Measurements from ENCODE around the gene PHLDB3. TPM values are rescaled to one million over a fixed set of nuclear protein-coding genes. Genes with fewer than 3 reads are reported as not detected.

PHLDB3 gene
- polyA plus RNA-seq, 2 of the 4 experiments (the other 2 are of a cell fraction): 5.5 to 12.0 TPM

DNA sequence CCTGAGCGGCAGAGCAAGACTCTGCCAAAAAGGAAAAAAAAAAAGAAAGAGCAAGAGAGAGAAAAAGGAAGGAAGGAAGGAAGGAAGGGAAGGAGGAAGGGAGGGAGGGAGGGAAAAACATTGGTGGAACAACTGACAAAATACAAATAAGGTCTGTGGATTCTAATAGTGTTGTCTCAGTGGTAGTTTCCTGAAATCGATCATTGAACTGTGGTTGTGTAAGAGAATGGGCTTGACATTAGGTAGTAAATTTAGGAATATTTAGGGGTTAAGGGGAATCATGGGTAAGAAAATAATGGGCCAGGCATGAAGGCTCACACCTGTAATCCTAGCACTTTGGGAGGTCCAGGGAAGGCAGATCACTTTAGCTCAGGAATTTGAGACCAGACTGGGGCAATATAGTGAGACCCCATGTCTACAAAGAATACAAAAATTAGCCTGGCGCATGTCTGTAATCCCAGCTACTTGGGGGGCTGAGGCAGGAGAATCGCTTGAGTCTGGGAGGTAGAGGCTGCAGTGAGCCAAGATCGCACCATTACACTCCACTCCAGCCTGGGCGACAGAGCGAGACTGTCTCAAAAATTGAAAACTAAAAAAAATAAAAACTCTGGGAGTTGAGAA is 14.5 kb downstream of the PHLDB3 start:
- no peak overlapping the region for H3K27ac ChIP-seq
- FAIRE-seq (no peak), ATAC-seq (no peak), DNase-seq (ENCODE audit: low read depth in 1 of 2, low spot score in 1 of 2) (no peak)
- H3K4me2 ChIP-seq: no peak overlapping the region
- ChIA-PET POLR2A (no interaction called here), CTCF (interaction anchor here (1.2 to 12.1 kb wide), 5 partner anchors 14 to 47 kb away, joined by 4 to 89 read pairs (median 6); partner anchors contain the start of gene PHLDB3)
- no peak overlapping the region for H3K4me3 ChIP-seq
- H3K9me3 ChIP-seq: no peaks in the 10 kb centered on the region
- H3K4me1 ChIP-seq: no peaks in the 10 kb centered on the region
- TF ChIP-seq POLR2AphosphoS2 (conservative IDR thresholded peaks at IDR 0.05; ENCODE audit: low read length): no peak
- TF ChIP-seq PBX3 (IDR thresholded peaks at IDR 0.05): no peak
- TF ChIP-seq, protein P1, sequence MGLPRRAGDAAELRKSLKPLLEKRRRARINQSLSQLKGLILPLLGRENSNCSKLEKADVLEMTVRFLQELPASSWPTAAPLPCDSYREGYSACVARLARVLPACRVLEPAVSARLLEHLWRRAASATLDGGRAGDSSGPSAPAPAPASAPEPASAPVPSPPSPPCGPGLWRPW (IDR thresholded peaks at IDR 0.05): no peak
- TF ChIP-seq RFX5 (IDR thresholded peaks at IDR 0.05): no peak
- TF ChIP-seq MAZ (IDR thresholded peaks at IDR 0.05; ENCODE audit: borderline replicate concordance, low read depth, low read length): no peak
- TF ChIP-seq RNF2 (IDR thresholded peaks at IDR 0.05; ENCODE audit: borderline replicate concordance, low read depth): no peak
- no peak for TF ChIP-seq NR3C1 (IDR thresholded peaks at IDR 0.05)
- TF ChIP-seq TFCP2L1 (CRISPR knock-in tag; IDR thresholded peaks at IDR 0.05): no peak
- TF ChIP-seq FOSB (CRISPR knock-in tag; IDR thresholded peaks at IDR 0.05): no peak
- no peak for TF ChIP-seq EP300 (IDR thresholded peaks at IDR 0.05)
- TF ChIP-seq KDM1A (IDR thresholded peaks at IDR 0.05; ENCODE audit: low read depth): no peak
- TF ChIP-seq JUN (IDR thresholded peaks at IDR 0.05): no peak
- TF ChIP-seq RCOR1 (IDR thresholded peaks at IDR 0.05; ENCODE audit: low read depth, low read length): no peak
- 91% methylated on average over 7 of the region's 7 CpGs for WGBS (ENCODE audit: missing lambda C conversion rate)

DNA sequence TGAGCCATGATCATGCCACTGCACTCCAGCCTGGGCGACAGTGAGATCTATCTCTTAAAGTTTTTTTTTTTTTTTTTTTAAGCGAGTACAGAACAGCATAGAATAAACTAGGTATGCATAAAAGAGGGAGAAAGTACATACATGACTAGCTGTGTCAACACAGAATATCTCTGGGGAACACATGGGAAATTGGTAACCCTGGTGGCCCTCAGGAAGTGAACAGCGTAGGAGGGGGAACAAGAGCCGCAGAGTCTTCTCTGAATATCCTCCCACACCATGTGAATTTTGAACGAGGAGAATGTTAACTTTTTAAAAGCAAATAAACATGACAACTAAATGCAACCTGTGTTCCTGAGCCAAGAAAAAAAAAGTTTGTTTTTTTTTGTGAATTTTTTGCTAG is 15.2 kb downstream of the PHLDB3 start:
- H3K4me3 ChIP-seq: no peak overlapping the region
- TF ChIP-seq ELK1 (IDR thresholded peaks at IDR 0.05; ENCODE audit: low read depth, low read length): no peak
- TF ChIP-seq CHD4 (IDR thresholded peaks at IDR 0.05; ENCODE audit: borderline replicate concordance): no peak
- no peak for TF ChIP-seq MAZ (IDR thresholded peaks at IDR 0.05; ENCODE audit: borderline replicate concordance, low read depth, low read length)
- no peak for TF ChIP-seq REST (IDR thresholded peaks at IDR 0.05)
- TF ChIP-seq GATA3 (IDR thresholded peaks at IDR 0.05; ENCODE audit: borderline replicate concordance): no peak
- no peak for TF ChIP-seq ZNF302 (CRISPR knock-in tag; IDR thresholded peaks at IDR 0.05)
- TF ChIP-seq, protein P2, sequence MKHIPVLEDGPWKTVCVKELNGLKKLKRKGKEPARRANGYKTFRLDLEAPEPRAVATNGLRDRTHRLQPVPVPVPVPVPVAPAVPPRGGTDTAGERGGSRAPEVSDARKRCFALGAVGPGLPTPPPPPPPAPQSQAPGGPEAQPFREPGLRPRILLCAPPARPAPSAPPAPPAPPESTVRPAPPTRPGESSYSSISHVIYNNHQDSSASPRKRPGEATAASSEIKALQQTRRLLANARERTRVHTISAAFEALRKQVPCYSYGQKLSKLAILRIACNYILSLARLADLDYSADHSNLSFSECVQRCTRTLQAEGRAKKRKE (CRISPR knock-in tag; IDR thresholded peaks at IDR 0.05; ENCODE audit: low read depth): no peak
- TF ChIP-seq BHLHE40 (IDR thresholded peaks at IDR 0.05; ENCODE audit: low read depth, low read length): no peak
- no peak for TF ChIP-seq RCOR1 (IDR thresholded peaks at IDR 0.05; ENCODE audit: low read depth, low read length)
- no peak for TF ChIP-seq ZFP36 (IDR thresholded peaks at IDR 0.05; ENCODE audit: borderline replicate concordance, partially characterized antibody)
- no peak for TF ChIP-seq SREBF2 (IDR thresholded peaks at IDR 0.05)
- no peak for TF ChIP-seq TFCP2L1 (CRISPR knock-in tag; IDR thresholded peaks at IDR 0.05)
- no peak for TF ChIP-seq RAD21 (conservative IDR thresholded peaks at IDR 0.05 in 1 of 2, IDR thresholded peaks at IDR 0.05 in 1 of 2)
- no peak for TF ChIP-seq HOXB13 (CRISPR knock-in tag; IDR thresholded peaks at IDR 0.05; ENCODE audit: low read depth)
- FAIRE-seq (no peak), ATAC-seq (no peak), DNase-seq (ENCODE audit: low read depth in 1 of 2, low spot score in 1 of 2) (no peak)
- H3K4me1 ChIP-seq: no peaks in the 10 kb centered on the region
- H3K4me2 ChIP-seq: no peak overlapping the region
- POLR2A ChIA-PET: no interaction called here
- WGBS (ENCODE audit: missing lambda C conversion rate): 71% methylated on average over 5 of the region's 5 CpGs
- H3K9me3 ChIP-seq: no peaks in the 10 kb centered on the region
- CTCF ChIA-PET: interaction anchor here (0.6 to 12.1 kb wide), 5 partner anchors 12 to 50 kb away, joined by 5 to 89 read pairs (median 7); partner anchors contain the start of gene PHLDB3
- H3K27ac ChIP-seq: no peak overlapping the region
